HUDEP-2 (cell line): ENCODE results near the gene CIB4.

Experiments used
- DNase-seq, 76 experiments: peaks; one replicate each; lab custom pipeline; 2025; ENCODE audit not compliant: unreplicated experiment in 76 of 76; lab: John Stamatoyannopoulos, UW

CIB4 gene

GRCh38 chr2:26627350-26628105 lies 13.6 kb downstream of the CIB4 start:
- DNase-seq, result no peak

GRCh38 chr2:26626606-26627005 lies 14.6 kb downstream of the CIB4 start:
- DNase-seq, result no peak

DNA sequence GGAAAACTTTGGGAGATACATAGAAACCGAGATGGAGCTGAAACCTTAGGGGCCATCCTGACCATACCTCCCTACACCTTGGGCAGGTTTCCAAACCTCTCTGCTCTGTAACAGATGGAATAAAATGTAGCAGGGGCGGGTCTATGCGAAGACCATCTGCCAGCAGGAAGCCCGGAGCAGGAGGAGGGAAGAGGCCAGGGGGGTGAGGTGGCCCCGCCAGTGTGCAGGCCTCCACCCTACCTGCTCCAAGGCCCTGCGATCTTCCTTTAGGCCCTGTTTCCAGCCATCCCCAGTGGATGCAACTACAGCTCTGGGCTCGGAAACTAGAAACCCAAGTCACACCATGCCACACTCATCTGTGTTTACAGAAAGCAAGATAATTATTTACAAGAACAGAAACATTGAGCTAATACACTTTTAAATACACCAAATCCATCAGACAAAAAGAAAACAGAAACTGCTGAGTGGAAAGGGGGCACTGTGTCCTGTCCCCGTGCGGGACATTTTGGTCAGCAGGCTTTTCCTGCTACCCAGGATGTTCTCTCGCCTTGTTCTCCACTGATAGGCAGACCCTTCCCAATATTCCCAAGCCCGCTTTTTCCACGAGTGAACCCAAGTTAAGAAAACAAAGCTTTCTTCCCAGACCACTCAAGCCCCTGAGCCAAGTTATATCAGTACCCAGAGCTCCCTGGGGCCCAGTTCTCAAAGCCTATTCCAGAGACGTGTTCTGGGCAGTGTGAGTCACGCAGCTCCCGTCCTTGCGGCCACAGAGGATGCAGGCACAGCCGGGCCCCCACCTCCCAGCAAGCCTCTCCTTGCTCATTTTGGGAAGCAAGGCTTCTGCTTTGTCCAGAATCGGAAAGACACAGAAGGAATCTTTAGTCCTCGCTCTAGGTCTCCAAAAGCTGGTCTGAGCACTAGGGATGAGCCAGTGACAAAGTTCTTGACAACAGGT lies 17.3 kb downstream of the CIB4 start:
- no peak for DNase-seq

- DNase-seq, result no peak
These were observed 19.5 kb downstream of the CIB4 start for GRCh38 chr2:26621469-26622199.

DNA sequence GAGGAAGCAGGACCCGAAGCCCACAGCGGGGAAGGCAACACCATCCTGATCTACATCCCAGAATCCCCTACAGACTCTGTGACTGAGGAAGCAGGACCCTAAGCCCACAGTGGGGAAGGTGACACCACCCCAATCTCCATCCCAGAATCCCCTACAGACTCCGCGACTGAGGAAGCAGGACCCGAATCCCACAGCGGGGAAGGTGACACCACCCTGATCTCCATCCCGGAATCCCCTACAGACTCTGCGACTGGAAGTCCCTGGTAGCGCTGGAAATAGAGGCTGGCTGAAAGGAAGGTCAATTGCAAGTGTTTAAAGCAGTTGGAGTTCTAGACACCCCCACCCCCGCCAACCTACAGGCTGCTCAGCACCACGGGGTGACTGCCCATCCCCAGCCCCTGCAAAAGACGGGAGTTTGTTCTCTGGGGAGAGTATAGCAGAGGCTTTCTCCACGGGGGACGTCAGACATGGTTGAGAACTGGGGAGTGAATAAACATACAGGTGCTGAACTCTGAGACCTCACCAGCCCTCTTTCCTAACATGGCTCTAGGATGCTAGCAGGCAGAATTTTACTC lies 21.0 kb downstream of the CIB4 start:
- DNase-seq, result no peak

DNA sequence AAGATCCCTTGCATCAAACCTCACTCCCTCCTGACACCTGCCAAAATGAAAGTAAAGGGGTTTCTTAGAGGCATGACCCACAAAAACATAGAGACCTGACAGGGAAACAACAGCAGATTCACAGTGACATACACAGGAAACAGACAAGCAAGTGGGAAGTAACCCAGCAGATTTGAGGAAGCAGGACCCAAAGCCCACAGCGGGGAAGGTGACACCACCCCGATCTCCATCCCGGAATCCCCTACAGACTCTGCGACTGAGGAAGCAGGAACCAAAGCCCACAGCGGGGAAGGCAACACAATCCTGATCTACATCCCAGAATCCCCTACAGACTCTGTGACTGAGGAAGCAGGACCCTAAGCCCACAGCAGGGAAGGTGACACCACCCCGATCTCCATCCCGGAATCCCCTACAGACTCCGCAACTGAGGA lies 21.6 kb downstream of the CIB4 start:
- no peak for DNase-seq

- no peak for DNase-seq
These were observed 22.1 kb downstream of the CIB4 start for GRCh38 chr2:26619096-26619495.

GRCh38 chr2:26618611-26619010 lies 22.6 kb downstream of the CIB4 start:
- no peak for DNase-seq

- DNase-seq, result no peak
These were observed 23.5 kb downstream of the CIB4 start for GRCh38 chr2:26617588-26618083.

DNA sequence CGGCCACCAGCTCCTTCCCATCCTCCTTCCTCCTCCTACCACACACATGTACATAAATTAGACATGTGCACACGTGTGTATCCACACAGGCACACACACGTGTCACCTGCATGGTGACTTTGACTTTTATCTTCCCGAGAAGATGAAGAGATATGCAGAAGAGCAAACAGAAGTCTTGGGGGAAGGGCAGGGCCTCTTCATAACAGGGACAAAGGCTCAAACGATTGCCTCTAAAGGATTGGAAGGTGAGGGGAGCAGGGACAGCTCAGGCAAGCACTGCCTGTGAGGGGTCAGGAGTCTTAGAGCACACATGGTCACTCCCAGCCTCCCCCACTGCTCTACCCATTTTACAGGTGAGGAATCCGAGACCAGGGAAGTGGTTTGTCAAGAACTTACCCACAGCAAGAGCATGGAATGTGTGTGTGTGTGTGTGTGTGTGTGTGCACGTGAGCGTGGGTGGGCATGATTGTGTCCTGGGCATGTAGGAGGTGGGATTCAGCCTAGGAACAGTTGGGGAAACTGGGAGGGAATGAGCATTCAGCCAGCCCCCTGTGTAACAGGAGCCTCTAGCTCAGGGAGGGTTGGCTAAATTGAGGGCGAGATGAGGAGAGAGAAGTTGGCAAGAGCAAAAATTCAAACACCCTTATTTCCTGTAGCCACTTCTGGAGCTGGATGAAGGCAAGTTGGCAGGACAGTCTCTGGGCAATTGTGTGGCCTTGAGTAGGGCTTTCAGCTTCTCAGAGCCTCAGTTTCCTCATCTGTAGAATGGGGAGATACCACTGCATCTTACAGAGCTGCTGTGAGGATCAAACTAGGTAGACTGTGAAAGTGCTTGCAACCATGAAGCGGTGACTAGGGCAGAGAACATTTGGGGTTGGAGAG lies 24.2 kb downstream of the CIB4 start:
- no peak for DNase-seq

- DNase-seq, result no peak
These were observed 25.1 kb downstream of the CIB4 start for GRCh38 chr2:26615860-26616705.

DNA sequence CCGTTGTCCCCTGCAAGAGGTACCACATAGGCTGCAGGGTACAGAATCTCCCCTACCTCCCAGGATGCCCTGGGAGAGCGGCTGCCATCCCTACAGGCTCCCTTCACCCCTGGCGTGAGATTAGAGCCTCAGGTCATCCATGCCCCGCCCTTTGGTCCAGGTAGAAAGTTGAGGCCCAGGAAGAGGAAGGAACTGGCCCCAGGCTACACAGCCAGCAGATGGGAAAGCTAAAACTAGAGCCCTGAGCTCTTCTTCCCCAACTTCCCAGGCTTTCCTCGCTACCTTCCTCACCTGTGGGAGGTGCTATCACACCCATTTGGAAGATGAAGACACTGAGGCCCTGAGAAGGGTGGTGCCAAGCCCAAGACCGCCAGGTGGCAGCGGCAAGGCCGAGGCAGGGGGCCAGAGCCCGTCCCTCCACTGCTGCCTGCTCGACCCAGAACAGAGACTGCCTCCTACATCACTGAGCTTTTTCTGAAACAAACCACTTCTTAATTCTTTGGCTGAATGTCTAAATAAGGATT lies 25.8 kb downstream of the CIB4 start:
- DNase-seq, result peak in 9 of 76 experiments; percentile 4 to 31 (median 8)

DNA sequence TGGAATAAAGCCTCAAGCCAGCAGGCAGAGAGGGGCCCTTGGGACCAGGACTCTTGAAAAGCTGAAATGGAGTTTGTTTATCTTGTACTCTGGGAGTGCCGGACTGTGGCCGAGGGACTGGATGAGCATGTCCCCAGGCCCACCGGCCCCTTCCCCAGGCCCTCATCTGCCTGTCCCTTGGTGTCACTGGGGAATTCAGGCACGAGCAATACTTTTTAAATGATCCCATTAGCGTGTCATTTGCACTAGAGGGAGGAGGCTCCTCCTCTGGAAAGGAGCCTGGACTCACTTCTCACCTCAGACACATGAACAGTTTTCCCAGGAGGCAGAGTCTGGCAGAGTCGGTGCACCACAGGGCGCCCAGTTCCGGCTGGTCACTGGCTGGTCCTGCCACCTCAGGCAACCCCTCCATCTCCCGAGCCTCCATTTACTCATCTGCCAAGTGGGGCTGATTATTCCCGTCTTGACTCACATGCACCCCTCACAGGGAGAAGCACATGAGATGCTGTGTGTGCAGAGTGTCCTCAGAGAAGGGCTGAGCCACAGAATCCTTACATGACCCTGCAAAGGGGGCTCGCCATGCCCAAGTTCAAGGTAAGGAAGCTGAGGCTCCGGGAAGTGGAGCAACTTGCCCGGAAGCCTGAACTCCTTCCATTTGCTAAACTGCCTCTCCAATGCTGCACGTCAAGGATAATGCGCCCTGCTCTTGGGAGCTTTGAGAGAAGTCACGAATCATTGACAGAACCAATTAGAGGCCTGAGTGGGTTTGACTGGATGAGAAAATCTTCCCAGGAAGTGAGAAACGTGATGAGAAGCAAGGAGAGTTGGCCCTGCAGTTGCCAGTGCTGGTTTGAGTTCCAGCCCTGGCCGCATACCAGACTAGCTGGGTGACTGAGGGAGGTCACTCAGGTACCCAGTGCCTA lies 26.7 kb downstream of the CIB4 start:
- DNase-seq, result no peak

- DNase-seq, result no peak
These were observed 27.6 kb downstream of the CIB4 start for GRCh38 chr2:26613241-26614215.

DNA sequence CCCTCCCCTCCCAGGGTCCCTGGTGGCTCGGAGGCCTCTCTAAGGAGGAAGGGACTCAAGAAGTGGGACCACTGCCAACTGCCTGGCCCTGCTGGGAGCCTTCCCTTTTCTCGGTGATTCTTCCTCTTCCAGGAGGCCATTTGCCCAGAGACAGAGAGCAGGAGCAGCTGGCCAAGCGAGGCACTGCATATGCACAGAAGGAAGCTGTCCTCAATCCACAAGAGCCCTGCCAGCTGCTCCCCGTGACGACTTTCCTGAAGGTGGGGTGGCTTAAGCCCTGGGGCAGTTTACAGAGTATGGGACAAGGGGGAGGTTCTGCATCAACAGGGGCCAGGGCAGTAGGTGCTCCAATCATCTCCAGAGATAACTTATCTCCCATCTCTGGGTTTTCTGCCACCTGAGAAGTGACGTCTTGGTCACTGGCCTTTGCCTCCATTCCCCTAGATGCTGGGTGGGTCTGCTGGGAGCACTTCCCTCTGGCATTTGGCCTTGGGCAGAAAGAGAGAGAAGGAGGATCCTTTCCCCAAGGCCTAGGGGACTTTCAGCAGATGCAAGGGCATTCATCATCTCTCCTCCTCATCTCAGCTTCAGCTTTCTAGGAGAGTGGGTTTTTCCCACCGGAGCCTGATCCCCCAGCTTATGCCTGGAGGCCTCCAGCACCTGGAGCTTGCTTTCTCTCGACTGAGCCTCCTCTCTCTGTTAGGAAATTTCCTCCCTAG lies 28.5 kb downstream of the CIB4 start:
- DNase-seq, result no peak

DNA sequence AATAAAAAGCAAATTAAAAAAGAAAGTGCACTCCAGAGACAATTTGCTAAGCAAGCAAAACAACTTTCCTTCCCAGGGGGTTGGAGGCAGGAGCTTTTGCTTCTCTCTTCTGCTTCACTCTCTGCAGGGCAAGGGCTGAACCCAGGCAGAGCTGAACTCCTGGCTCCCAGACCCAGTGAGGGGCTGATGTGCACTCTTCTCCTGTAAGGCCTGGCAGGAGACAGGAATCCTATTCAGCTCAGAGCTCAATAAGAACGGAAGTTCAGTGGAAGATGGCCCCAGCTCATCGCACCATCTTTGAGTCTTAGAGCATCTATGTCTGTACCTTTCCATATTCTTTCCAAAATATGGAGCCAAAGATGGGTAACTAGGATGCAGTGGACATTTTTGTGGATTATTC lies 29.1 kb downstream of the CIB4 start:
- no peak for DNase-seq
